ENCODE results near the gene PCNT. TPM values are rescaled to one million over a fixed set of nuclear protein-coding genes. Genes with fewer than 3 reads are reported as not detected.

PCNT gene
- total RNA-seq, 1 experiment from 2014 or later, result 41.0 TPM

DNA sequence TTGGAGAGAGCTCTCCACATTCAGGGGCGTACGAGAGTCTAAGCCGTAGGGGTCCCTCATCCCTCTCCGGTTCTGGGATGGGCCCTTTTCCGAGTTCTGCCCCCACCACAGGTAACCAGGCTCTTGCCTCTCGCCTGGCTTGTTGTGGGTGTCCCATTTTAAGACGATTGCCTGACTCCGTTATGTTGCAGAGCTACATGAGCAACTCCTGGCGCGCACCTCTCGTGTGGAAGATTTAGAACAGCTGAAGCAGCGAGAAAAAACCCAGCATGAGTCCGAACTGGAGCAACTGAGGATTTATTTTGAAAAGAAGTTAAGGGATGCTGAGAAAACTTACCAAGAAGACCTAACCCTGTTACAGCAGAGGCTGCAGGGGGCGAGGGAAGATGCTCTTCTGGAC, 29.0 kb downstream of the PCNT start (continued):
- TF ChIP-seq NFYB (CRISPR knock-in tag; conservative IDR thresholded peaks at IDR 0.05; ENCODE audit: low read depth) (no peak), TEAD4 (CRISPR knock-in tag; IDR thresholded peaks at IDR 0.05) (no peak), ZNF416 (CRISPR knock-in tag; IDR thresholded peaks at IDR 0.05) (no peak)

DNA sequence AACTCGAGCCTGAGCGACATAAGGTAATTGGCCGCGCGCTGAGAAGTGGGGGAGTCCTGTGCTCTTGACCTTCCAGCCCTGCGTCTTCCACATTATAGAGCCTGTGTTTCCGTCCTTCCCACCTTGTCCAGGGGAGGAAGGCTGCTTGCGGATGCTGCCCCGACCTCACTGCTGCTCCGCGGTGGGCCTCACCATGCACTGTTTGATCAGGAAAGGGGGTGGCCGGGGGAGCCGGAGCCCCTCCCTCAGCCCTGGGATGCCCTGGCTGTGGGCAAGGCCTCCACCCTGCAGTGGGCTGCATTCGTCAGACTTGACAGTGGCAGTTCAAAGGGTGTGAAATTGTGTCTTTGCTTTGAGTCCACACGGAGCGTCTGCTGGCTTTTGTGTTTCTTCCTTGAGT, 30.1 kb downstream of the PCNT start:
- peaks cover 61% of the 10 kb centered on the region for H3K36me3 Mint-ChIP-seq
- POLR2A ChIA-PET, result no interaction called here
- CTCF ChIA-PET, result no interaction called here
- no peak overlapping the region for H3K27ac Mint-ChIP-seq
- no peaks in the 10 kb centered on the region for H3K4me1 Mint-ChIP-seq
- TF ChIP-seq KAT7 (CRISPR knock-in tag; IDR thresholded peaks at IDR 0.05; ENCODE audit: borderline replicate concordance), result no peak
- no peak for TF ChIP-seq TEAD1 (CRISPR knock-in tag; IDR thresholded peaks at IDR 0.05)
- no peak for TF ChIP-seq CBFB (CRISPR knock-in tag; IDR thresholded peaks at IDR 0.05; ENCODE audit: low read depth)
- no peaks in the 10 kb centered on the region for H3K27me3 Mint-ChIP-seq (ENCODE audit: low read depth)
- DNase-seq (ENCODE audit: low spot score) (no peak), ATAC-seq (no peak)
- H3K9me3 Mint-ChIP-seq, result no peaks in the 10 kb centered on the region
- H3K4me3 Mint-ChIP-seq, result no peak overlapping the region

DNA sequence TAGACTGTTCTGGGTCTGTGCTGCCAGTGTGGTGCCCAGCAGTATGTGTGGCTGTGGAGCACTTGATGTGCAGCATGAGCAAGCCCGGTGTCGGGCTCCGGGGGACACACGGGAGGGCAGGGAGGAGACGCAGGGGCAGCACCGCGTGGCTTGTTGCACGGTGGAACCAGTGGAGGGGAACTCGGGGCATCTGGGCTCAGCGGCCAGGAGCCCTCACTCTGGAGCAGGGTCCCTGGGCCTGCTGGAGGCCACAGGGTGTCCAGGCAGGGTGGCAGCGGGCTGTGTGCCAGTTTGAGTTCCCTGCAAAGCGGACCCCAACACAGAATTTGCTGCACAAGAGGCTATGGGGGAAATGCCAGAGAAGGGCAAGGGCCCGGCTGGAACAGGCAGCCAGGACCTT, 30.6 kb downstream of the PCNT start:
- Mint-ChIP-seq H3K36me3 (peaks cover 59% of the 10 kb centered on the region), H3K9me3 (no peaks in the 10 kb centered on the region), H3K27ac (no peak overlapping the region), H3K4me3 (no peak overlapping the region), H3K4me1 (no peaks in the 10 kb centered on the region), H3K27me3 (ENCODE audit: low read depth) (no peaks in the 10 kb centered on the region)
- POLR2A ChIA-PET, result no interaction called here
- ATAC-seq, result no peak
- no peak for DNase-seq (ENCODE audit: low spot score)
- CTCF ChIA-PET, result no interaction called here
- no peak for TF ChIP-seq PRRX2 (CRISPR knock-in tag; IDR thresholded peaks at IDR 0.05)
- TF ChIP-seq ETV6 (CRISPR knock-in tag; IDR thresholded peaks at IDR 0.05), result no peak
- TF ChIP-seq ZNF121 (CRISPR knock-in tag; IDR thresholded peaks at IDR 0.05), result no peak
- TF ChIP-seq, protein P1, sequence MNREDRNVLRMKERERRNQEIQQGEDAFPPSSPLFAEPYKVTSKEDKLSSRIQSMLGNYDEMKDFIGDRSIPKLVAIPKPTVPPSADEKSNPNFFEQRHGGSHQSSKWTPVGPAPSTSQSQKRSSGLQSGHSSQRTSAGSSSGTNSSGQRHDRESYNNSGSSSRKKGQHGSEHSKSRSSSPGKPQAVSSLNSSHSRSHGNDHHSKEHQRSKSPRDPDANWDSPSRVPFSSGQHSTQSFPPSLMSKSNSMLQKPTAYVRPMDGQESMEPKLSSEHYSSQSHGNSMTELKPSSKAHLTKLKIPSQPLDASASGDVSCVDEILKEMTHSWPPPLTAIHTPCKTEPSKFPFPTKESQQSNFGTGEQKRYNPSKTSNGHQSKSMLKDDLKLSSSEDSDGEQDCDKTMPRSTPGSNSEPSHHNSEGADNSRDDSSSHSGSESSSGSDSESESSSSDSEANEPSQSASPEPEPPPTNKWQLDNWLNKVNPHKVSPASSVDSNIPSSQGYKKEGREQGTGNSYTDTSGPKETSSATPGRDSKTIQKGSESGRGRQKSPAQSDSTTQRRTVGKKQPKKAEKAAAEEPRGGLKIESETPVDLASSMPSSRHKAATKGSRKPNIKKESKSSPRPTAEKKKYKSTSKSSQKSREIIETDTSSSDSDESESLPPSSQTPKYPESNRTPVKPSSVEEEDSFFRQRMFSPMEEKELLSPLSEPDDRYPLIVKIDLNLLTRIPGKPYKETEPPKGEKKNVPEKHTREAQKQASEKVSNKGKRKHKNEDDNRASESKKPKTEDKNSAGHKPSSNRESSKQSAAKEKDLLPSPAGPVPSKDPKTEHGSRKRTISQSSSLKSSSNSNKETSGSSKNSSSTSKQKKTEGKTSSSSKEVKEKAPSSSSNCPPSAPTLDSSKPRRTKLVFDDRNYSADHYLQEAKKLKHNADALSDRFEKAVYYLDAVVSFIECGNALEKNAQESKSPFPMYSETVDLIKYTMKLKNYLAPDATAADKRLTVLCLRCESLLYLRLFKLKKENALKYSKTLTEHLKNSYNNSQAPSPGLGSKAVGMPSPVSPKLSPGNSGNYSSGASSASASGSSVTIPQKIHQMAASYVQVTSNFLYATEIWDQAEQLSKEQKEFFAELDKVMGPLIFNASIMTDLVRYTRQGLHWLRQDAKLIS (CRISPR knock-in tag; IDR thresholded peaks at IDR 0.05; ENCODE audit: borderline replicate concordance), result no peak
- TF ChIP-seq, protein P2, sequence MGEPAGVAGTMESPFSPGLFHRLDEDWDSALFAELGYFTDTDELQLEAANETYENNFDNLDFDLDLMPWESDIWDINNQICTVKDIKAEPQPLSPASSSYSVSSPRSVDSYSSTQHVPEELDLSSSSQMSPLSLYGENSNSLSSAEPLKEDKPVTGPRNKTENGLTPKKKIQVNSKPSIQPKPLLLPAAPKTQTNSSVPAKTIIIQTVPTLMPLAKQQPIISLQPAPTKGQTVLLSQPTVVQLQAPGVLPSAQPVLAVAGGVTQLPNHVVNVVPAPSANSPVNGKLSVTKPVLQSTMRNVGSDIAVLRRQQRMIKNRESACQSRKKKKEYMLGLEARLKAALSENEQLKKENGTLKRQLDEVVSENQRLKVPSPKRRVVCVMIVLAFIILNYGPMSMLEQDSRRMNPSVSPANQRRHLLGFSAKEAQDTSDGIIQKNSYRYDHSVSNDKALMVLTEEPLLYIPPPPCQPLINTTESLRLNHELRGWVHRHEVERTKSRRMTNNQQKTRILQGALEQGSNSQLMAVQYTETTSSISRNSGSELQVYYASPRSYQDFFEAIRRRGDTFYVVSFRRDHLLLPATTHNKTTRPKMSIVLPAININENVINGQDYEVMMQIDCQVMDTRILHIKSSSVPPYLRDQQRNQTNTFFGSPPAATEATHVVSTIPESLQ (CRISPR knock-in tag; IDR thresholded peaks at IDR 0.05), result no peak
- TF ChIP-seq, protein P3, sequence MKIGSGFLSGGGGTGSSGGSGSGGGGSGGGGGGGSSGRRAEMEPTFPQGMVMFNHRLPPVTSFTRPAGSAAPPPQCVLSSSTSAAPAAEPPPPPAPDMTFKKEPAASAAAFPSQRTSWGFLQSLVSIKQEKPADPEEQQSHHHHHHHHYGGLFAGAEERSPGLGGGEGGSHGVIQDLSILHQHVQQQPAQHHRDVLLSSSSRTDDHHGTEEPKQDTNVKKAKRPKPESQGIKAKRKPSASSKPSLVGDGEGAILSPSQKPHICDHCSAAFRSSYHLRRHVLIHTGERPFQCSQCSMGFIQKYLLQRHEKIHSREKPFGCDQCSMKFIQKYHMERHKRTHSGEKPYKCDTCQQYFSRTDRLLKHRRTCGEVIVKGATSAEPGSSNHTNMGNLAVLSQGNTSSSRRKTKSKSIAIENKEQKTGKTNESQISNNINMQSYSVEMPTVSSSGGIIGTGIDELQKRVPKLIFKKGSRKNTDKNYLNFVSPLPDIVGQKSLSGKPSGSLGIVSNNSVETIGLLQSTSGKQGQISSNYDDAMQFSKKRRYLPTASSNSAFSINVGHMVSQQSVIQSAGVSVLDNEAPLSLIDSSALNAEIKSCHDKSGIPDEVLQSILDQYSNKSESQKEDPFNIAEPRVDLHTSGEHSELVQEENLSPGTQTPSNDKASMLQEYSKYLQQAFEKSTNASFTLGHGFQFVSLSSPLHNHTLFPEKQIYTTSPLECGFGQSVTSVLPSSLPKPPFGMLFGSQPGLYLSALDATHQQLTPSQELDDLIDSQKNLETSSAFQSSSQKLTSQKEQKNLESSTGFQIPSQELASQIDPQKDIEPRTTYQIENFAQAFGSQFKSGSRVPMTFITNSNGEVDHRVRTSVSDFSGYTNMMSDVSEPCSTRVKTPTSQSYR (CRISPR knock-in tag; IDR thresholded peaks at IDR 0.05), result no peak
- TF ChIP-seq CREB1 (CRISPR knock-in tag; IDR thresholded peaks at IDR 0.05), result no peak
- TF ChIP-seq, protein P4, sequence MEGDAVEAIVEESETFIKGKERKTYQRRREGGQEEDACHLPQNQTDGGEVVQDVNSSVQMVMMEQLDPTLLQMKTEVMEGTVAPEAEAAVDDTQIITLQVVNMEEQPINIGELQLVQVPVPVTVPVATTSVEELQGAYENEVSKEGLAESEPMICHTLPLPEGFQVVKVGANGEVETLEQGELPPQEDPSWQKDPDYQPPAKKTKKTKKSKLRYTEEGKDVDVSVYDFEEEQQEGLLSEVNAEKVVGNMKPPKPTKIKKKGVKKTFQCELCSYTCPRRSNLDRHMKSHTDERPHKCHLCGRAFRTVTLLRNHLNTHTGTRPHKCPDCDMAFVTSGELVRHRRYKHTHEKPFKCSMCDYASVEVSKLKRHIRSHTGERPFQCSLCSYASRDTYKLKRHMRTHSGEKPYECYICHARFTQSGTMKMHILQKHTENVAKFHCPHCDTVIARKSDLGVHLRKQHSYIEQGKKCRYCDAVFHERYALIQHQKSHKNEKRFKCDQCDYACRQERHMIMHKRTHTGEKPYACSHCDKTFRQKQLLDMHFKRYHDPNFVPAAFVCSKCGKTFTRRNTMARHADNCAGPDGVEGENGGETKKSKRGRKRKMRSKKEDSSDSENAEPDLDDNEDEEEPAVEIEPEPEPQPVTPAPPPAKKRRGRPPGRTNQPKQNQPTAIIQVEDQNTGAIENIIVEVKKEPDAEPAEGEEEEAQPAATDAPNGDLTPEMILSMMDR (IDR thresholded peaks at IDR 0.05), result no peak
- TF ChIP-seq ZNF416 (CRISPR knock-in tag; IDR thresholded peaks at IDR 0.05), result no peak
- TF ChIP-seq FOXP1 (CRISPR knock-in tag; IDR thresholded peaks at IDR 0.05; ENCODE audit: borderline replicate concordance), result no peak
- TF ChIP-seq NR2C2 (CRISPR knock-in tag; IDR thresholded peaks at IDR 0.05), result no peak
- TF ChIP-seq ZNF219 (CRISPR knock-in tag; IDR thresholded peaks at IDR 0.05; ENCODE audit: borderline replicate concordance), result no peak
- TF ChIP-seq TEAD1 (CRISPR knock-in tag; IDR thresholded peaks at IDR 0.05), result no peak
- TF ChIP-seq SMAD3 (CRISPR knock-in tag; IDR thresholded peaks at IDR 0.05; ENCODE audit: borderline replicate concordance), result no peak
- TF ChIP-seq, protein P5, sequence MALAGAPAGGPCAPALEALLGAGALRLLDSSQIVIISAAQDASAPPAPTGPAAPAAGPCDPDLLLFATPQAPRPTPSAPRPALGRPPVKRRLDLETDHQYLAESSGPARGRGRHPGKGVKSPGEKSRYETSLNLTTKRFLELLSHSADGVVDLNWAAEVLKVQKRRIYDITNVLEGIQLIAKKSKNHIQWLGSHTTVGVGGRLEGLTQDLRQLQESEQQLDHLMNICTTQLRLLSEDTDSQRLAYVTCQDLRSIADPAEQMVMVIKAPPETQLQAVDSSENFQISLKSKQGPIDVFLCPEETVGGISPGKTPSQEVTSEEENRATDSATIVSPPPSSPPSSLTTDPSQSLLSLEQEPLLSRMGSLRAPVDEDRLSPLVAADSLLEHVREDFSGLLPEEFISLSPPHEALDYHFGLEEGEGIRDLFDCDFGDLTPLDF (CRISPR knock-in tag; IDR thresholded peaks at IDR 0.05), result no peak
- TF ChIP-seq NR1H2 (CRISPR knock-in tag; IDR thresholded peaks at IDR 0.05), result no peak
- TF ChIP-seq MYBL2 (CRISPR knock-in tag; IDR thresholded peaks at IDR 0.05), result no peak
- TF ChIP-seq FOXJ3 (CRISPR knock-in tag; IDR thresholded peaks at IDR 0.05; ENCODE audit: borderline replicate concordance), result no peak
